GM18507 (cell line): ENCODE data around the gene GLCE.

ENCODE experiments used
- DNase-seq: peaks from one replicate; pipeline ENCODE4 v3.0.0; 2011; ENCODE audit warnings: low read depth; ENCODE audit not compliant: insufficient read length; ENCODE audit errors: extremely low spot score
- FAIRE-seq: peaks from 2 replicates; lab custom pipeline; 2011; peaks lifted over from hg19 to GRCh38; lab: Jason Lieb, UNC

The GLCE gene

GRCh38 chr15:69305933-69306568, 145.6 kb downstream of the GLCE start:
- FAIRE-seq, result no peak

GRCh38 chr15:69307939-69308338, 147.5 kb downstream of the GLCE start:
- DNase-seq, result no peak
- FAIRE-seq, result no peak

More at GRCh38 chr15:69305933-69306568, 145.6 kb downstream of the GLCE start:
- DNase-seq, result no peak

- DNase-seq (no peak), FAIRE-seq (no peak)
Observed at GRCh38 chr15:69308949-69309348, 148.5 kb downstream of the GLCE start.

GRCh38 chr15:69311319-69311721, 150.9 kb downstream of the GLCE start:
- no peak for DNase-seq
- no peak for FAIRE-seq

GRCh38 chr15:69313432-69314000, 153.1 kb downstream of the GLCE start:
- FAIRE-seq (no peak), DNase-seq (no peak)

- DNase-seq (no peak), FAIRE-seq (no peak)
Observed at GRCh38 chr15:69314131-69314530, 153.7 kb downstream of the GLCE start.

GRCh38 chr15:69314736-69315135, 154.3 kb downstream of the GLCE start:
- no peak for DNase-seq
- FAIRE-seq, result no peak

GRCh38 chr15:69315402-69316110, 155.1 kb downstream of the GLCE start:
- no peak for DNase-seq
- FAIRE-seq, result no peak

GRCh38 chr15:69316291-69316690, 155.9 kb downstream of the GLCE start:
- no peak for FAIRE-seq

GRCh38 chr15:69317392-69317841, 157.0 kb downstream of the GLCE start:
- no peak for FAIRE-seq
- no peak for DNase-seq

More at GRCh38 chr15:69316291-69316690, 155.9 kb downstream of the GLCE start:
- no peak for DNase-seq

- no peak for FAIRE-seq
Observed at GRCh38 chr15:69318033-69318432, 157.6 kb downstream of the GLCE start.

GRCh38 chr15:69319384-69320375, 159.2 kb downstream of the GLCE start:
- FAIRE-seq (no peak), DNase-seq (no peak)

More at GRCh38 chr15:69318033-69318432, 157.6 kb downstream of the GLCE start:
- DNase-seq, result no peak

GRCh38 chr15:69320977-69321554, 160.6 kb downstream of the GLCE start:
- DNase-seq (no peak), FAIRE-seq (no peak)
